Activated CD8-positive, alpha-beta memory T cell treated with anti-CD3 and anti-CD28 coated beads, Interleukin-2, amount 50 U/mL, for 4 hours (primary cell): ENCODE measurements around the gene CMSS1.
A peak's percentile ranks its signal among the peaks of the same experiment; 100 is the strongest.
"Not testable (repeated sequence)": the region's sequence is repeated elsewhere in the genome, so short reads cannot be mapped to it uniquely, and the experiment has no call there.

Experiments
- DNase-seq: peaks from one replicate; pipeline ENCODE4 v3.0.0-alpha.2; 2020

The CMSS1 gene

DNA sequence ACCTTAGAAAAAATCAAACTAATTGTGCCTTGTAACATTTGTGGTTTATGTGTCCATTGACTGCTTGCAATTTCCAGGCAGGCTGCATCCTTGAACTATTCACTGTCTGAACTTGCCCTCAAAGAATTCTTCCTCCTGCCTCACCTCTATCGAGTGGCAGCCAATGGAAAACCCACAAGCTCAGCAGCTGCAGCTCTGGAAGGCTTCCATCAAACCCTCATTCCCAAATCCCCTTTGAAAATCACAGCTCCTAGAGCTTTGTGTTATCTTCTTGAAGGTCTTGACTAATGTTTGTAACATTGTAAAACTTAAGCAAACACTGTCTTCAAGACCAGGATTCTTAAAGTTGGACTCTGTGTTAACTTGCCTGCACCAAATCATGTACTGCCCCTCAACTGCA, 215.5 kb downstream of the CMSS1 start:
- DNase-seq = no peak

DNA sequence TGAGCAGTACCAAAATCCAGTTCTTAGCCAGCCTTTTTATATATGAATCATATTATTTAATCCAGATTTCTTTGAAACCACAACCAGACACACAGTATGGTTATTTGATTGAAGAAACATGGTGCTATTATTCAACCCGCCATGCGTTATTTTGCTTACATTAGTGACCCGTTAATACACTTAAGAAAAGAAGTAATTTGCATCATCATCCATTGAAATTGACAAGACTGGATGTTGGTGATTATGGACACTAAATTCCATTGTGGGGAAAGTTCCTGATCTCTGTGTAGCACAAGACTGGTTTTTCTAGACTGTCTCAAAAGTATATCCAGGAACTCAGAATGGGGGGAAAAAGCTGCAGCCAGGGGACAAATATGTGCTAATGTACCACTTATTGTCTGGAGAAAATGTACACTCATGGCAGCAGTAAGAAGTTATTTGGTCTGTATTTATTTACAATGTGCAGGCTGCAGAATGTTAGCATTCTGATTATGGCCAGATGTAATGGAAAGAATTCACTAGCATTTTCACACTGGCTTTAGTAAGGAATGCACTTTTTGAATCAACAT, 216.3 kb downstream of the CMSS1 start:
- DNase-seq = no peak

DNA sequence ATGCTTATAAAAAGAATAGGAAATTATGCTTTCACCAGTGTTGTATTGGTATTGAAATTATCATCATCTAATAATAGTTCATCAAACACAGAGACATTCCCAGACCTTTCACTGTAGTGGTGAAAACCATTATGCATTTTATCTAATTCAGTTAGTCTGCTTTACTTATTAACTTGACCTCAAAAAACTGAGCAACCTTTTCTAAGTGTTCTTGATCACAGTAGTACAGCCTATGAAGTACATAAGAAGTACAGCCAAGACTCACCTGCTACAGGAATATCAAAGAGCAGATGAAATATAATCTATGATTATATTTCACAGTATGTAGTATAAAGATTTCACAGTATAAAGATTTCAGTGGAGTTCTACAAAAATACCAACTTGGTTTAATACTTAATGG, 221.4 kb downstream of the CMSS1 start:
- no peak for DNase-seq

DNA sequence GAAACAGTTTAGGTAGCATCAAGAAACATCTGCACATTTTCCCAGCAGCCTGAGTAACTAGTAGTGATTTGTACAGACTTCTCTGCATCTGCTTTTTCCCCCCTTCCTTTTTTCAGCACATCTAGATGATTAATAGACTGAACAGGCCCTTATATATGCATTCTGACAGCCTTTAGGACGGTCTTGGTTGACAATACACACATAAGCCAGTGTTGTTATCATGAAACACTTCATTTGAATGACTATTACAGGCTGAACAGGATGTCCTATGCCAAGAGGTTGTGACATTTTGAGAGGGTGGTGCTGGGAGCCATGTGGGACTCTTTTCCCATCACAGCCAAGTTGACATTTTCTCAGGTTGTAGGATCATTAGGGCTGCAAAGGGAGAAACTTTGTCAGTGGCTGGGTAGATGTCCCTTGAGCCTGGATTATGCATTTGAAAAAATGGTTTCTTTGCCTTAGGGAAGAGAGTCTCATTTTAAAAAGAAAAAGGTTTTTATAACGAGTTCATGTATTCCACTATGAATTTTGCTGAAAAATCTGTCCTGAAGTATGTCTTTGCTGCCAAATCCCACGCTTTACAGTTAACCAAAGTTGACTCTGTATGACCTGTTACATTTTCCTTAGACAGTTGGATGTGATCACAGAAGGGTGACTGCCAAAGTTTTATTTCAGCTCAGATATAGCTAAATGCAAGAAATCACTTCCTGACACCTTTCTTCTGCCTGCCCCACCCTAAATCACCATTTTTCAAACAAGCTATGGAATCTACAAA, 223.0 kb downstream of the CMSS1 start:
- DNase-seq = no peak

DNA sequence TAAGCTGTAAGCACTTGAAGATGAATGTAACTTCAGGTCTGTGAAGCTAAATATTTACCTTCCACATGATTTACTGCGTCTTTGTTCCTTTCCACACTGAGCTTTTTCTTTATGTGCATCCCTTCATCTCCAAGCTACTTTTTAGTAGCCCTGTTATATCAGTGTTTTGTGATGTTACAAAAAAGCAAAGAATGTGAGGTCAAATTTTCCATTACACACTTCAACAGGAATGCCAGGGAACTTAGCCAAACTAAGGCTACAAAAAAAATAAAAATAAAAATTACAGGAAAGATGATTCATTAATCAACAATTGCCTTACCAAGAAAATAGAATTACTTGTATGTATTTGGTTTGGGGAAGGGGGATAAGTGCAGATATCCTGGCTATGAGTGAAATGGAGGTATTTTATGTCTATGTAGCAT, 223.7 kb downstream of the CMSS1 start:
- no peak for DNase-seq

DNA sequence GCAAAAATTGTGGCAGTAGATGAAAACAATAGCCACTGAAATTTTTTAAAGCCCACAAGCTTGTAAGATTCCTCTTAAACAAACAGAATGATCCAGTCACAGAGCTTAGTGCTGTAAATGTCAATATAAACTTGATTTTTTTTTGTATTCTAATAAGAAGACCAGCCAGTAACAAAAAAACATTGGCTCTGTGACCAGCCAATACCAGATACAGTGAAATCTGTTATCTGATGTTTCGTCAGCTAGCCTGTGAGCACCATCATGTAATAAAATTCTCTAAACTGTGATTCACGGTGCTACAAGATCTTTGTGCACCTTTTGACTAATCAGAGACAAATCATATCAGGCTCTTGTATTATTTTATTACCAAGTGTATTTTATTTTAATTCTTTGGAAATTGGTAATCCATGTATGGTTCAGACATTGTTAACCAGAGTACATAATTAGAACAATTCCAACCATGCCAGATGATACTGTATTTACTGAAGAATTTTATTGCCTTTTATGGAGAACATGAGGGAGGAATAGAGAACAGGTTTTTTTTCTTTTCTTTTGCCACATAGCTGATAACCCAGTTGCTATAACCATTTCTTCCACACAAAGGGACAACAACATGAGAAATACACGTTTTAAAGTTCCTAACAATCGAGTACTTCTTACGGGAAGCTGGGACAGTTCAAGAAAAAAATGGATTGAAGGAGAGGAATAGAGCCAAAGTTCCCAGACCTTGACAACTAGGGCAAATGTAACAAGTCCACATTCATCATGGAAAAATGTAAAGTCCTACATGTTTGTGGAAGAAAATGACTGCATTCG, 224.7 kb downstream of the CMSS1 start:
- DNase-seq = no peak

DNA sequence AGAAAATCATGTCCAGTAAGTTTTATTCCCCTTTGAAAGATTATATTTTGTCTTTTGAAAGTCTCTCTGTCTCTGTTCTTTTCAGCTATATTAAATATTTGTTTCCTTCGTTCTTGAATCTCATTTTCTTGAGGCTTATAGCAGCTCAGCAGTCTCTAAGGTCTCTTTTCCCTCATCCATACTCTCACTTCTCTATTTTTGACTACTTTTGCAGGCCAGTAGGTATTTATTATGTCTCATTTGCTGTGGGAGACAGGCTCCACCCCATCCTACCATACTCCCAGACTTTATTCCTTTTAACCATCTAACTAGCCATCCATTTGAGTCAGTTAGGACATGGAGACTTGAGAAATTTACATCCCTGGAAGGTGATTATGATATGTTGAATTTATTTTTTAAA, 225.6 kb downstream of the CMSS1 start:
- DNase-seq = no peak

DNA sequence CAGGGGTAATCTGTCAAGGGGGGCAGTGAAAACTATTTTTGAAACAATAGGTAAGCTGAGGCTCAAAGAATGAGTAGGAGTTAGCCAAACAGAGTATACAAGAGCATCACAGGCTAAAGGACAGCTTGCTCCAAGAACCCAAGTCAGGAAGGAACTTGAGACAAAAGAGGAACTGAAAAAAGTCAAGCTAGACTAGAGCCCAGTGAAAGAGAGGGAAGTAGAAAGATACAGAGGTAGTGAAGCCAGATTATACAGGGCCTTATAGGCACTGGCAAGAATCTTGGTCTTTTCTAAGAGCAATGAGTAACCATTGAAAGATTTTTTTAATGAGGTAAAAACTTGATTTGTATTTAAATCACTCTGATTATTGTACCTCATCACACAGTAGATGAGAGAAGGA, 226.7 kb downstream of the CMSS1 start:
- DNase-seq = no peak

DNA sequence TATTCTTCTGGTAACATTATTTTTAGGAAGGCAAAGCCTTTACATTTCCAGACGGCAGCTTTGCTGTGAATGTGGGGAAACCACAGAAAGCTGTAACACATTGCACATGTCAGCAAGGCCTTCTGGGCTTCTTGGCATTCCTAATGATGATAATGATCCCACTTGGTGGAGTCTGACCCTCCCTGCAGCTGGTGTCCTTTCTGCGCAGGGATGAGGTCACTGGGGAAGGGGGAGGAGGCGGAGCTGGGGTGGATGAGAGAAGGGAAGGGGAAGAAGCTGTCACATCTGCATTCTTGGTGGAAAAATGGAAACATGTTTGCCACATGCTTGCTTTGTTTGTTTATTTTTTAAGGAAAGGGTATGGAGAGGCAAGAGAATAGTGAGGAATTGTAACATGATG, 228.0 kb downstream of the CMSS1 start:
- DNase-seq = no peak

DNA sequence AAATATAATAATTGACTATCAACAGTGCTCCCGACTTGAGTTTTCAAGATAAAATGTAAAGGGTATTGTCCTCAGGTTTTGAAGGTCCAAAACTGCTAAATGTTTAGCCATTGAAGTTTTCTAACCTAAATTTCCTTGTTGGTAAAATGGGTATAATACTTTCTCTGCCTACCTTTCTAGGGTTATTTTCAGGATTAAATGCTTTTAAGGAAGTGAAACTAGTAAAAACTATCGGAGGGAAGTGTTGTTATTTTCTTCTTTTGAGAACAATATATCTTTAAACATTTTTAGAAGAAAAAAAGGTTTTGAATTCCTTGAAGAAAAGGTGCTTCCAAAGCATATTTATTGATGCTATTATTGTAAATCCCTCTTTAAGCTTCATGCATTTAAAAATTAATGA, 229.3 kb downstream of the CMSS1 start:
- DNase-seq = no peak

DNA sequence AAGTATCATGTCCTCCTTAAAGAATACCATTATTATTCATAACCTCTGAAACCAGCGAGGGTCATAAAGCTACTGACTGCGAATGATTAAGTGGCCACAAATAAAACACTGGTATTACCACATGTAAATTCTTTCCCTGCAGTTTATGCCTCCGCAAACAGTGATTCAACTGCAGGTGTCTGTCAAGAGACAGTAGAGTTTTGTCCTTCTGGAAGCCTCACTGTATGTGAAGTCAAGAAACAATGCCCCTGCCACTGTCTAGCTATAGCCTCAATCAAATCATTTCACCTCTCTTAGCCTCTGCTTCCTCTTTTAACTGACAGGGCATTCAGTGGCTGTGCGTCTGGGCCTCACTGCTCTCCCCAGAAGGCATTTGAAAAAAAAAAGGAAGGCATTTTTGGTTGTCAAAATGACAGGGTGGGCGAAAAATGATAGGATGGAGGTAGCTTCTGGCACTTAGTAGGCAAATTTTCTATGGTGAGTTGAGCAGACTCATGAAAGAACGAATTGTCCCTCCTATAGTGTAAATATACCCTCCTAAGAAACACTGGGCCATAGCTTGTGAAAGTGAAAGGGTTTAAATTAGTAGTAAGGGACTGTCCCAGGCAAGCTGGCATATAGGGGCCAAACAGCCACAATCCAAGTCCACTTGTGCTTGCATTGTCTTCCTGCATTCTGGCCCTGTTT, 229.9 kb downstream of the CMSS1 start:
- no peak for DNase-seq

DNA sequence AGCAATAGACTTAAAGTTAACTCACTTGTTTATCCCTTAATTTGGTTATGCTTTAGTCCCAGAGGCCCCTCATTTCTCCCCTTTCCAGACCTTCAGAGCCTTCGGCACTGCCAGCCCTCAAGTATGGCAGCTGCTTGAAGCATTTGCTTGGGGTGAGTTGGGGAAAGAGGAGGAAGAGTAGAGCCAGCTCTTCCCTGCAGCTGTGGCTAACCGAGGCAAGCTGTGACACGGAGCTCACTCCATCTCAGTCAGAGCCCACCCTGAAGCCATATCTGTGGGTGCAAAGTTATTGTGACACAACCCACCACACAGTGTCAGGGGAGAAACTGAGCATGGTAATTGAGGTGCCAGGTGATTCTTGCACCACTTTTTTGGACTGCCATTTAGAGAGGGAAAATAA, 230.6 kb downstream of the CMSS1 start:
- no peak for DNase-seq

DNA sequence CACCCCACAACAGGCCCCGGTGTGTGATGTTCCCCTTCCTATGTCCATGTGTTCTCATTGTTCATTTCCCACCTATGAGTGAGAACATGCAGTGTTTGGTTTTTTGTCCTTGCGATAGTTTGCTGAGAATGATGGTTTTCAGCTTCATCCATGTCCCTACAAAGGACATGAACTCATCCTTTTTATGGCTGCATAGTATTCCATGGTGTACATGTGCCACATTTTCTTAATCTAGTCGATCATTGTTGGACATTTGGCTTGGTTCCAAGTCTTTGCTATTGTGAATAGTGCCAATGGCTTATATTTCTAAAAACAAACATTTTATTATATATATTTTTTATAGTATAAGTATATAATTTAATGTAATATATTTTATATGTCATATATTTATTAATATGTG, 233.9 kb downstream of the CMSS1 start:
- DNase-seq = not testable (repeated sequence)

DNA sequence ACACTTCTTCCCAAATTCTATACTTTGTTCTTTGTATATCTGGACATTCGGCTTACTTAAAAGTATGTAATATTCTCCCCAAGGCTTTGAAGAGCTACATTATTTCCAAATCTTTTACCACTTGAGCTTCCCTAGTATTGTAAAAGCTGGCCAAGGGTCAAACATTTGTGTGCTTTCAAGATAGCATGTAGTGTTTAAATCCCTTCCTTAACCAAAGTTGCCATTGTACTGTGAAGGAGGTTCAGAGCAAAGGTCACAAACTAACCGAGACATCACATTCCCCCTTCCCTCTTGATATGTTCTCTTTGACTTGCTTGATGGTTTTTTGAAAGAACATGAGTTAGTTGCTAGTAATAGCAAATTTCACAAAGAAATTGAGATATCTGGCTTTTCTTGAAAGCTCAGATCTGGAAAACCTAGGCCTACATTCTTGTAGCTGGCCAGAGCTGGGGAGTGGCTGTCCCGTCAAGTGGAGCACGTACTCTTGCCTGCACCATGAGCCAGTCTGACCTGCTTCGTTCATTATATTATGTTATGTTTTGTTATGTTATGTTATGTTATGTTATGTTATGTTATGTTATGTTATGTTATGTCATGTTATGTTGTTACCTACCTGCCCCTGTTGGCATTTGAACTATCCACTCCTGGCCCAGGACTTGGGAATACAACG, 236.4 kb downstream of the CMSS1 start:
- DNase-seq = no peak

DNA sequence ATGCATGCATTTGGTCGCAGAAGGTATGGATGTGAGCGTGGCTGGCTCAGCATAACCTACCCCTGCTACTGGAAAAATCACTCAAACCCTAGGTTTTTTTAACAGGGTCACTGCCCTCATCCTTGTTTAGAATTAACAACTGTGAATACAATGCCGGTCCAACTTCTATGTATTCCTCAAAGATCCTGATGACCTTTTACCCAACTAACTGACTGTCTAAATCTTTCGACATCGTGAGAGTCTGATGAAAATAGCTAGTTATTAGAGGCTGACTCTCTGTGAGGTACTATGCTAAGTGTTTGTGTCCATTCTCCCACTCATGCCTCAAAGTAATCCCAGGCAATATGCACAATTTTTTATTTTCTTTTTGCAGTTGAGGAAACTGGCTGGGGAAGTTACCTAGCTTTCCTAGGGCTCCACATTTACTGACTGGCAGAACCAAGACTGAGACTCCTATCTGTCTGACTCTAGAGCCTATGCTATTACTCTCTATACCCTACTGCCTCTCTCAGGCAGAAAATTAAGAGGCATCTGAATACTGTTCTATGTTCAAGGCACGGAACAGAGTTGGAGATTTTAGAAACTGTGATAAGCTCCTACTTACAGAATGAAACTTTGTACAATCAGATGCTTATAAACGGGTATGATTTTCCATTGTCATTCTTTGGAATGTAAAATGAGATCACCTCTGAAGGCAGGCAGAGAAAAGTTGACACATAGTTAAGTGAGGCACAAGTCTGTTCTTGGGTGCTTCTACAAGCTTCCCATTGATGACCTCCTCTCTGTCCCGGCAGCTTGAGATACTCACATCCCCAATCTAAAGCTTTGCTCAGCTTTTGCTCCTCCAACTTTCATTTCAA, 240.3 kb downstream of the CMSS1 start:
- no peak for DNase-seq

DNA sequence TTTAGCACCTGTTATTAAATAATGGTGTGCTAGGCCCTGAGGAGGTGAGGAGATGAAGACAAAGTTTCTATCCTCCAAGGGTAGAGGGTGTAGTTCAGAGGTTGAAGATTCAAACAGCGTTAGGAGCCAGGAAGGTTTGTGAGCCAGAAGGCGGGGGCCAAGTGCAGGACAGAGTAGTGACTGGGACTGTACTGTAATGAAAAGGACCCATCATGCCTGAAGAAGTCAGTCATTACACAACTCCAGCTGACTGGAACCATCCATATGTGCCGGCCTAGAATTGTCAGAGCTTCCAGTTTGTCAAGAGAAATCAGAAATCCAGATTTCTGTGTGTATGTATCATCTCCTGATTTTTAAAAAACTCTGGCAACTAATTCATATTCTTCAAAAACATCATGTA, 241.8 kb downstream of the CMSS1 start:
- DNase-seq = no peak

DNA sequence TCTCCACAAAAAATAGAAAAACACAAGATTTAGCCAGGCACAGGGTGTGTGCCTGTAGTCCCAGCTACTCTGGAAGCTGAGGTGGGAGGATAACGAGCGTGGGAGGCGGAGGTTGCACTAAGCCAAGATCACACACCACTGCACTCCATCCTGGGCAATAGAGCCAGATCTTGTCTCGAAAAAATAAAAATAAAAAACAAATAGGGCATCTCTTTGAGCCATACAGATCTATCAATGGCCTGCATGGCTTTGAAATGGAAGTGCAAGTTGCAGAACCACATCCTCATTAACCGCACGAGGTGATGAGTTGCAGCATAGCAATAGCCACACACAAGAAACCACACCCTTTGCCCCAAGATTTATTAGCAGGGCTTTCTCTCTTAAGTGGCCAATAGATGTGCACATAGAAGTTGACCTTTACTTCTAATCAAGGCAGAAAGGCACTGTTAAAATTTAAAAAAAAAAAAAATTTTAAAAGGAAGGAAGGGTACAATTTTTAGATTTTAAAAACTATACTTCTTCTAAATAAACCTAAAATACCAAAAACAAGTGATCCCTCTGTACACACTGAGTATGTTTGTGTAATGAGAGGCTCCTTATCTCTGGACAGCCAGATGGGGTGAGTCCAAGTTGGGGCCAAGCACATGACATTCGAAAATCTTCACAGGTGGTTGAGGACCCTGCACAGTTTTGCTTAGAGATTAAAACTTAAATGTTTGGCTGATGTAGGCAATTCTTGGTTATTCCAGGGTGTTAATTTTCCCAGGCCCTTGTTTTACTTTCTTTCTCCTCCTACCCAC, 243.2 kb downstream of the CMSS1 start:
- DNase-seq = no peak

DNA sequence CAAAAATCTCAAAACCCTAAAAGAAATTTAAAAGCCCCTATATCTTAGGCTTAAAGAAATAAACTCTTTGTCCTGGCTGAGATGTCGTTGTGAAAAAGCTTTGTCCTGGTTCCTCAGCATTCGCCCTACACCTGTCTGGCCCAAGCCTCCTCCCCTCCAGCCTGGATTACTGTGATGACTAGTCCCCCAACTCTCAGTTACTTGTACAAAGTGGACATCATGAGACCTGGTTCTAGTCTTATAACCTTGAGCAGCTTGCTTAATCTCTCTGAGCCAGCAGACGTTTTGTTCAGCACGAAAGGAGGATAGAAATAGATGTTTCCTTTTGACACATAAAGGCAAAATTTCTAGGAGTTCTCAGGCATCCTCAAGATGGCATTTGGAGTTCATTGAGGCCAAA, 245.0 kb downstream of the CMSS1 start:
- no peak for DNase-seq

DNA sequence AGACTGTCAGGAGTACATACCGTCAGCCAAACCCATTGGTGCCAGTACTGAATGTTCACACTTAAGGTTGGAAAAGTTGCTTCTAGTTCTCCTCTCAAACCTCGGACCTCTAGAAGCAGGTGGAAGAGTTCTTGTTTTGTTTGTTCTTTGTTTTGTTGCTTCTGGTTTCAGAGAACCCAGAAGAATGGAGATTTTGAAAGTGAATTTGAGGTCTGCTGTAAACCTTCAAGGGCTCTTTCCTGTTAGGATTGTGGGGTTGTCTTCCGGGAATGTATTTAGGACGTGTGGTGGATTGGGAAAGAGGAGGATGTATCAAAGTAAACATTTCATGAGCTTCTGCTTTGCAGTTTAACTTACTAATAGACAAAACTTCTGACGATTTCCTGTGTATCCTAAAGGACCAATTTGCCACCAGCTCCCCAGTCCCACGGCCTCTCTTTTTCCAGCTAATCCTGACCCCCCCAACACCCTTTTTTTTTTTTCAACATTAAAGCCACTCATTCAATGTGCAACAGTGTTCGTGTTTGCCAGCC, 246.3 kb downstream of the CMSS1 start:
- DNase-seq = no peak

DNA sequence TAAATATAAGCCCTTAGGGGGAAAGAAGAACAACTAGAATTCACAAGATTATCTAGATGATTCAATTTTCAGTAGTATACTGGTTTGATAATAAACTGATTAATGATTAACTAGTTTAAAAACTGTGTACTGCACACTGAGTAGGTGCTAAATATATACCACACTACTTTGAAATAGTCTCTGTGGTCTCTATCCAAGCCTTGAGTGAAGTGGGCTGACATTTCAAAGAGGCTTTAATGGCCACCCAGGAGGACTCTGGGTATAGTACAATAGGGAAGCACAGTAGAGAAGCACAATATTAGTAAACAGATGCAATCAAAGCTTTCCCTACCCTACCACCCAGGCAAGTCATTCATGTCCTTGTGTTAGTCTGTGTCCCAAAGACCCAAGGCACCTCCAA, 249.9 kb downstream of the CMSS1 start:
- DNase-seq = no peak

DNA sequence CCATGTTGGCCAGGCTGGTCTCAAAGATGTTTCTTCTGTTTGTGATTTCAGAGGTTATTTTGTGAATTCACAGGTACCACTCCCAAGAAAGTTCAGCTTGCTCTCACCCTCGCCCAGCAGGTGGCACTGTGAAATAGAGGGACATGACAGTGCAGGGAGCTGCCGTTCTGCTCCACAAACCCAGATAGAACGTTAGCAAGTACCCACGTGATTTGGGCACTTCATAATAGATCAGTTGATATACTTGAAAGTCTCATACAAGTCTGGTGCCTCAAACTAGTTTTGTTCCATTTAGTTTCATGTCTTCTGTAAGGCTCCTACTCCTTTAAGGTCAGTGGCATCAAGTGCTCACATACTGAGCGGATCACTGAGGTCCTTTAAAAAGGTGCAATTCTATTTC, 251.2 kb downstream of the CMSS1 start:
- peak; percentile 71 for DNase-seq
